Hepatocyte (in vitro differentiated cells): ENCODE results near the gene PICK1.

ENCODE experiments used
- EZH2phosphoT487 ChIP-seq: fragments of 200-600 bp; sonication (generic); IDR thresholded peaks from one replicate; pipeline ENCODE4 v1.6.1; 2018; ENCODE audit warnings: antibody characterized with exemption, mild to moderate bottlenecking, low read depth, moderate library complexity; ENCODE audit not compliant: unreplicated experiment, severe bottlenecking
- TF ChIP-seq, protein P1 (sequence below): fragments of 200-600 bp; sonication (generic); IDR thresholded peaks from 2 replicates; pipeline ENCODE4 v1.5.1; 2016; ENCODE audit warnings: antibody characterized with exemption, mild to moderate bottlenecking; ENCODE audit not compliant: poor library complexity

DNA sequence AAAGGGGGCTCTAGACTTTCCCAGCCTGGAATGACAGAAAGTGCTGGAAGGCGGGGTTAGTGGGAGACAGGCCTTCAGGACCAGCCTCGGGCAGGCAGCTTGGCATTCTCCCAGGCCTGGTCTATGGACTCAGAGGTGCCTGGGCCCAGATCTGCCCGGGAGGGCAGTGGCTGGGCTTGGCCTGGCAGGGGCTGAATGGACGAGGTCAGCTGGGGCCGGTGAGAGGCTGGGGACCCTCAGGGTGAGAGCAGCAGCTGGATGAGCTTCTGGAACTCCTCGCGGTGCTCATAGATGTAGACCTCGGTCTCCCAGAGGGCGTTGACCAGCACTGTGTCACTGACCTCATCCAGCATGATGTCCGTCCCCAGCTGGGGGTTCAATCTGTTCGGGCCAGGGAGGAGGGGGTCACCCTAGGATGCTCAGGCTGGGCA is 54.7 kb downstream of the PICK1 start:
- TF ChIP-seq, protein P1, sequence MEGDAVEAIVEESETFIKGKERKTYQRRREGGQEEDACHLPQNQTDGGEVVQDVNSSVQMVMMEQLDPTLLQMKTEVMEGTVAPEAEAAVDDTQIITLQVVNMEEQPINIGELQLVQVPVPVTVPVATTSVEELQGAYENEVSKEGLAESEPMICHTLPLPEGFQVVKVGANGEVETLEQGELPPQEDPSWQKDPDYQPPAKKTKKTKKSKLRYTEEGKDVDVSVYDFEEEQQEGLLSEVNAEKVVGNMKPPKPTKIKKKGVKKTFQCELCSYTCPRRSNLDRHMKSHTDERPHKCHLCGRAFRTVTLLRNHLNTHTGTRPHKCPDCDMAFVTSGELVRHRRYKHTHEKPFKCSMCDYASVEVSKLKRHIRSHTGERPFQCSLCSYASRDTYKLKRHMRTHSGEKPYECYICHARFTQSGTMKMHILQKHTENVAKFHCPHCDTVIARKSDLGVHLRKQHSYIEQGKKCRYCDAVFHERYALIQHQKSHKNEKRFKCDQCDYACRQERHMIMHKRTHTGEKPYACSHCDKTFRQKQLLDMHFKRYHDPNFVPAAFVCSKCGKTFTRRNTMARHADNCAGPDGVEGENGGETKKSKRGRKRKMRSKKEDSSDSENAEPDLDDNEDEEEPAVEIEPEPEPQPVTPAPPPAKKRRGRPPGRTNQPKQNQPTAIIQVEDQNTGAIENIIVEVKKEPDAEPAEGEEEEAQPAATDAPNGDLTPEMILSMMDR, result no peak
- no peak for TF ChIP-seq EZH2phosphoT487
